NT2/D1 (cell line): ENCODE results near the gene MSI1.

Experiments used
- YY1 ChIP-seq: IDR thresholded peaks from 2 replicates; pipeline ENCODE4 v1.6.1; 2011; ENCODE audit not compliant: insufficient read length, insufficient read depth
- ZNF274 ChIP-seq: IDR thresholded peaks from 2 replicates; pipeline ENCODE4 v1.6.1; 2011; ENCODE audit warnings: mild to moderate bottlenecking, low read depth, low read length

DNA sequence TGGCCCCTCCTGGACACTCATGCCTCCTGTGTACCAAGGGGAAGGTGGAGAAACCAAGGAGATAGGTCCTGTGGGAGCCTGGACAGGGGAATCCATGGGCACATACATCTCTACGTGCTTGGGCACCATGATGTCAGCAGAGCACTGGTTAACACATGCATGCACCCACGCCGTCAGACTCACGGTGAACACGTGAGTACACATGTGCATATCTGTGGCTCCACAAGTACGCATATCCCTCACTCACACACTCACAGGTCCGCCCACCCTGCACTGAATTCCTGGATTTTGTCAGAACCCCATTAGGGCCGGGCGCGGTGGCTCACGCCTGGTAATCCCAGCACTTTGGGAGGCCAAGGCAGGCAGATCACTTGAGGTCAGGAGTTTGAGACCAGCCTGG lies 39.8 kb upstream of the MSI1 start:
- TF ChIP-seq YY1 (no peak), ZNF274 (no peak)
